GM19463 (cell line): ENCODE results near the gene ICOSLG.
"Not testable (repeated sequence)": the region's sequence is repeated elsewhere in the genome, so short reads cannot be mapped to it uniquely, and the experiment has no call there.

Experiments
- ATAC-seq: cut with Tn5 transposase; IDR thresholded peaks from one replicate; pipeline ENCODE4 v1.9.1; 2021; ENCODE audit warnings: mild to moderate bottlenecking, moderate library complexity; ENCODE audit not compliant: unreplicated experiment

The ICOSLG gene

GRCh38 chr21:44265734-44266270 is 25.1 kb upstream of the ICOSLG start:
- no peak for ATAC-seq

- no peak for ATAC-seq
Observed at GRCh38 chr21:44263768-44264167, 23.0 kb upstream of the ICOSLG start.

- ATAC-seq: no peak
Observed at GRCh38 chr21:44263221-44263760, 22.5 kb upstream of the ICOSLG start.

- ATAC-seq: no peak
Observed at GRCh38 chr21:44262338-44263056, 21.8 kb upstream of the ICOSLG start.

GRCh38 chr21:44261675-44262295 is 21.0 kb upstream of the ICOSLG start, which contains the start of gene DNMT3L:
Gene DNMT3L, minus strand, starts transcription at chr21:44261897. Its CDS starts 638 bp downstream, at chr21:44261259.
- no peak for ATAC-seq

DNA sequence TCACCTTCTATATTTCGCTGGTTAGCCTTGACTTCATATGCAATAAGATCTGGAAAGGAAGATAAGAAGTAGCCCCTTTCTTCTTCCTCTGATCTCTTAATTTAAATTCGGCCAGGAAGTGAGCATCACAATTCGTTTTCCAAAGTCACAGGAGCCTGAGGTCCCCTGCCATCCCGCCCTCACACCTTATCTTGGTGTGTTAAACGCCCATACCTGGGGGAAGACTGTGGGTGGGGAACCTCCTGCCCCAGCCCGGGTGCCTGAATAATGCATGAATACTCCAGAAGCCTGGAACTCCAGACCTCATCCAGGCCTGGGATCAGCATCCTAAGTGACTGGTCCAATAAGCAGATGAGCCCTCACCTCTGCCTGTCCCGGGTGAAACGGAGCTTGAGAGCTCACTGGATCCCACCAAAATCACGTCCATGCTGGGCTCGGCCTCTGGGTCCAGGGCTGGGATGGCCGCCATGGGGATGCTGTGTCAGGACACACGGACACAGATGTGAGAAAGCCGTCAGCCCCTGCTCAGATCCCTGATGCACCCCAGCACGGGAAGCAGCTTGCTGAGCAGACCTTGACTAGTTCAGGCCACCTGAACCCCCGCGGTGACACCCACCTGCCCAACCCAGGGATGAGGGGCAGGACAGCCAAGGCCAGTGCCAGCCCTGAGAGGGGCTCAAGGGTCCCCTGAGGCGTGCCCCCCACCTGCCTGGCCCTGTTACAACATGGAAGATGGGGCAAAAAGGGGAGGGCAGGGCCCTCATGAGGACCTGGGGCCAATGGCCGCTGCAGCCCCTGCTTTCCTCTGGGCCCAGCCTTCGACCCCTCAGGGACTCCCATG is 20.3 kb upstream of the ICOSLG start:
- ATAC-seq: no peak

- no peak for ATAC-seq
Observed at GRCh38 chr21:44260066-44260465, 19.3 kb upstream of the ICOSLG start.

- no peak for ATAC-seq
Observed at GRCh38 chr21:44259082-44259705, 18.5 kb upstream of the ICOSLG start.

DNA sequence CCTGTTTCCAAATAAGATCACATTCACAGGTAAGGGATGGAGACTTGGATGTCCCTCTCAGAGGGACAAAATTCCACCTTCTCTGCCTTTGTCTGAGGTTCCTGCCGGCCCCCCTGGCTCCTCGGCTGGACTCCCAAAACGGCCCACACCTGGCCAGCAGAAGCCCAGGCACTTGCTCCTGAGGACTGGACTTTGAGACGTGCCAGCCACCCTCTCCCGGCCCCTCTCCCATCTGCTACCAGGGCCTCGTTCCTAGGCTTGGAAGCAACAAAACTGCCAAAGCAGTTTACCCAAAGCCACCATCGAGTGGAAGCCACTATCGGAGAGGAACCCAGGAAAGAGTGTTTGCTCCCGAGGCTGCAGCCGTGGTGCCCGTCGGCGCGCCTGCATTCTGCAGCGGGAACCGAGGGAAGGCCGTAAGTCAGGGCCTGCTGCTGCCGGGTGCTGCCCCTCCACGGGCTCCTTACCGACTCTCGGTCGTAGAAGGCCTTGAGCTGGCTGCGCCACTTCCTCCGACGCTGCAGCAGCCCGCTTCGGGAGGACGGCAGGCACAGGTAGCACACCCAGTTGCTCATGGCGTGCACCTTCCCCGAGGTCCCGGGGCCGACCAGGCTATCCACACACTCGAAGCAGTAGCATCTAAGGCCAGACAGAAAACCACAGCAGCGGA is 17.4 kb upstream of the ICOSLG start:
- no peak for ATAC-seq

GRCh38 chr21:44255511-44255981 is 14.8 kb upstream of the ICOSLG start:
- ATAC-seq: no peak

- ATAC-seq: no peak
Observed at GRCh38 chr21:44253832-44254710, 13.3 kb upstream of the ICOSLG start.

DNA sequence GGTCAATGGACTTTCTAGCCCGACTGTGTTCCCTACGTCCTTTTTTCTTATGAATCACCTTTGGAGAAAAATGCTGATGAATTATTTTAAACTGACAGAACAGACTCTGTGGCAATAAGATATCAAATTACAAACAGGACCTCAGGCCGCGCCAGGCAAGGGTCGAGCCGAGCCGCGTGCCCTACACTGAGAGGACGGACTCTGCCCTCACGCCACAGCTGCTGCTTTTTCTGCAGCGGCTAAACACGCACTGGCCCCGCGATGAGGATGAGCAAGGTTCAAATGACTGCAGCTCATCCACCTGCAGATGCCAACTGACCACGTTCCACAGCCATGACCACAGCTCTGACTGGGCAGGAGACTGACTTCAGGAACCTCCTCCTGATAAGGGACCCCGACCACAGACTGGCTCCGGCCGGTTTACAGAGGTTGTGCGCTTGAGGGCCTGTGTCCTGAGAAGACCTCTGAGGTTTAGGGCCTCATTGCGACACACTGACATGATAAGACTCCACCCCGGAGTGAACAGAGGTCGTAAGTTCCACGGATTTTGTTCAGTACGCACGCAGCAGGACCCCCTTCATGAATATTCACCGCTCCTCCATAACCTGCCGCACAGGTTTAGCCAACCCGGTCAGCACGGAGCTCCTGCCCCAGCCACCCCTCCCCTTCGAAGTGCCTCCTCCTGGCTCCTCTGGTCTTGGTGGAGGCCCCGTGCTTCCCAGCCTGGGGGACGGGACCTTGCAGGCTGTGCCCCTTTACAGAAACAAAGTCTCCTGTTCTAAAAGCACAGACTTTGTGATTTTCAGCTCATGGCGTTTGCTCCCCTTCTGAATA is 8.7 kb upstream of the ICOSLG start:
- ATAC-seq: not testable (repeated sequence)

DNA sequence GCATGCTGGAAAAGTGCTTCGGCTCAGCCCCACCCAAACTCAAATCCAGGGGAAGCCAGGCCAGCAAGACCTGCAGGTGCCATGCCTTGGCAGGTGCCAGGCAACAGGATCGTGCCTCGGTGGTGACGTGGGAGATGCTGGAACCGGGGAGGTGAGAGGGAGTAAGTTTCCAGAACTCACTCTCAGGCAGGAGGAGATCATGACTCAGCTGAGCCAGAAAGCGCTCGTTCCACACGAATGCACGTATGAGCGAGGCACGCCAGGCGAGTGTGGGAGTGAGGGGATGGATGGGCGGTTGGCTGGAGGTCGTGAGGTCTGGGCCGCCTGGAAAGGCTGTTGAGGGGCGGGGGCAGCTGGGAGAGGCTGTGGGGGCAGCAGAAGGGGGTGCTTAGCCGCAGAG is 7.2 kb upstream of the ICOSLG start:
- ATAC-seq: not testable (repeated sequence)

GRCh38 chr21:44243980-44244379 is 3.2 kb upstream of the ICOSLG start:
- ATAC-seq: peak; percentile 48

DNA sequence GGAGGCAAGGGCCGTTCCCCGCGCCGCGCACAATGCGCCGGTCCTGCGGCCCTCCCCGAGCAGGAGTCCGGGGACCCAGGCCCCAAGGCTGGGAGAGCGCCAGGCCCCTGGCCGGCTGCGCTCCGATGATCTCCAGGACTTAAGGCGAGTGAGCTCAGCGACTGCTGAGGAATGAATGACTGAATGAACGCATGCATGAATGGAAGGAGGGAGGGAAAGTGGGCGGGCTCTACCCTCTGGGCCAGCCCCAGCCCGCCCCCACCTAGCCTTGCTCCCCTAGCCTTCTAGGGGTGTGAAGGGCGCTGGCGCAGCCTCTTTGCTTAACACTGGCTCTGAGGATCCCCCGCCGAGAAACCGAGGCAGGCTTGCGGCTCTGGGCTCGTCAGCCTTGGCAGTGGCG is 538 bp upstream of the ICOSLG start:
- ATAC-seq: peak; percentile 43

DNA sequence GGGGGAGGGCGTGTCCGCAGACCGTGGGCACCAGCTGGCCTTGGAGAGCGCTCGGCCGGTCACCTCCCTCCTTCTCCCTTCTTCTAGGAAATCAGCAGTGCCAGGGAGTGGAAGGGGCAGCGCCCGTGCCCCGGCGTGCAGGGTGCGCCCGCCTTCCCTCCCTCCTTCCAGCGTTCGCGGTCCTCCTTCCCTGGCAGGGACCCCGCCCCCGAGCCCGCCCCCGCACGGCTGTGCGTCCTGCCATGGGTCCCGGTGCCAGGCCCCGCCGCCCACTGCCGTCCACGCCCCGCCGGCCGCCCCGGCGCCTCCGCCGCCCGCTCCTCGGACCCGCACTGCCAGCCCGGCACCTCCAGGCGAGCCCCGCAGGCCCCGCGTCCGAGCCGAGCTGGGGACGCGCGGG is 390 bp downstream of the ICOSLG start:
- ATAC-seq: not testable (repeated sequence)

DNA sequence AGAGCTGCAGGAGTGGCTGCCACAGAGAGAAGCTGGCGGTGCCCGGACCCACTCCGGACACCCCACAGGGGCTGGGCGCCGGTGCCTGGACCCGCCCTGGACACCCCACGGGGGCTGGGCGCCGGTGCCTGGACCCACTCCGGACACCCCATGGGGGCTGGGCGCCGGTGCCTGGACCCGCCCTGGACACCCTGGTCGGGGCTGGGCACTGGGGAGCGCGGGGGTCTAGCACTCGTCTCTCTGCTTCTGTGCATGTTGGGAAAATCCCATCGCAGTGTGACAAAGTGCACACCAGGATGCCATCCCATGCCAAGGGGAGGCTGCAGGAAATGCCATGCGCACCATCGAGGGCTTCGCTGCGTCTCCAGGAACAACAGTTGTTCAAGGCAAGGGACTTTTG is 11.2 kb downstream of the ICOSLG start:
- not testable (repeated sequence) for ATAC-seq

DNA sequence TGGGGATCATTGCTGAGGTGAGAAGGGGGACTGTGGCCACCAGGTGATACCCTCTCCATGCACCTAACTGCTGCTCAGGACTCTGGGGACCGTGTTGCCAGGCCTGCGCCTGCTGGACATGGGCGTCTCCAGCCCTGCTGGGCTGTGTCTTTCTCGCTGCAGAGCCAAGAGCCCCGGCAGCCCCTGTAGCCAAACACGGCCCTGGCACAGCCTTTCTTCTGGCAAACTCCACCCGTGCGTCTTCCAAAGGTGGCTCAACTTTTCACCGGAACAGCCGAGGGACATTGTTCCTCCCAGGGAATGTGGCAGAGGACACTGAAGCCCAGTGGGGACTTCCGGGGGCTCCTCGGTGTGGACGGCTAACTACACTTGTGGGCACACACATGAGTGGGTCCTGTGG is 12.6 kb downstream of the ICOSLG start:
- not testable (repeated sequence) for ATAC-seq
